ENCODE data around the gene SP140. TPM values are rescaled to one million over a fixed set of nuclear protein-coding genes. Genes with fewer than 3 reads are reported as not detected.

Gene SP140
- polyA plus RNA-seq, 3 donors: 2.5 to 7.3 (median 5.9) TPM

DNA sequence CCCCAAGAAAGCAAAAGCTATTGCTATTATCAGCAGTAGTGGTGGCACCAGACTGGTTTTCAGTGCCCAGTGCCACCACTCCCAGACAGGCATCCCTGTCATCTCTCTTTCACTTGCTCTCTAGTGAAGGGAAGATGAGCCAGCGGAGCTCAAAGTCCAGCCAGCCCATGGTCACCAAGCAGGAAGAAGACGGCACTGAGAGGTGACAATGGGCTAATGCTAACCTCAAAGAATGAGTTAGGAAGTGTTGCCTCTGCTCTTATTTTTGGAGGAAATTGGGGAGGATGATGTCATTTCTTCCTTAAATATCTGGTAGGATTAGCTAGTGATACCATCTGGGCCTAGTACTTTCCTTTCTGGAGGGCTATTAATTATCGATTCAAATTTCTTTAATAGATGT, 1.7 kb downstream of the SP140 start:
- H4K20me1 ChIP-seq (ENCODE audit: insufficient read depth, low read length): no peaks in the 10 kb centered on the region
- H3K27ac ChIP-seq (ENCODE audit: low read depth in 1 of 2, low read length in 2 of 2): no peak overlapping the region
- WGBS (ENCODE audit: insufficient coverage): 60% methylated on average over 1 of the region's 3 CpGs
- Mint-ChIP-seq H3K4me3 (peak overlapping the region in 1 of 2 donors; percentile 17), H3K9me3 (peaks cover 2 to 17% (median 9%) of the 10 kb centered on the region in 7 donors), H3K27me3 (ENCODE audit: low read depth in 3 of 3) (peaks cover 0 to 4% (median 0%) of the 10 kb centered on the region in 3 donors), H3K4me1 (peaks cover 50% of the 10 kb centered on the region), H3K36me3 (peaks cover 3 to 6% of the 10 kb centered on the region in 2 donors), H3K27ac (peak overlapping the region in 2 of 7 donors; percentile 6 to 44)
- no peak overlapping the region for H3K4me3 ChIP-seq (replicated peaks in 1 of 3; ENCODE audit: low read depth in 2 of 3, low read length in 3 of 3)
- H3K79me2 ChIP-seq (ENCODE audit: insufficient read depth, low read length): no peaks in the 10 kb centered on the region
- no peak overlapping the region for H3K4me2 ChIP-seq (replicated peaks; ENCODE audit: extremely low read depth, low read length, poor library complexity, severe bottlenecking)
- H2AFZ ChIP-seq (ENCODE audit: insufficient read depth, low read depth, low read length, poor library complexity, severe bottlenecking): no peak overlapping the region
- H3K9ac ChIP-seq (ENCODE audit: insufficient read depth, low read length, poor library complexity, severe bottlenecking): no peak overlapping the region
- H3K36me3 ChIP-seq (replicated peaks in 1 of 2; ENCODE audit: control insufficient read depth in 1 of 2, insufficient read depth in 2 of 2, low read length in 2 of 2): no peaks in the 10 kb centered on the region
- TF ChIP-seq, protein P1, sequence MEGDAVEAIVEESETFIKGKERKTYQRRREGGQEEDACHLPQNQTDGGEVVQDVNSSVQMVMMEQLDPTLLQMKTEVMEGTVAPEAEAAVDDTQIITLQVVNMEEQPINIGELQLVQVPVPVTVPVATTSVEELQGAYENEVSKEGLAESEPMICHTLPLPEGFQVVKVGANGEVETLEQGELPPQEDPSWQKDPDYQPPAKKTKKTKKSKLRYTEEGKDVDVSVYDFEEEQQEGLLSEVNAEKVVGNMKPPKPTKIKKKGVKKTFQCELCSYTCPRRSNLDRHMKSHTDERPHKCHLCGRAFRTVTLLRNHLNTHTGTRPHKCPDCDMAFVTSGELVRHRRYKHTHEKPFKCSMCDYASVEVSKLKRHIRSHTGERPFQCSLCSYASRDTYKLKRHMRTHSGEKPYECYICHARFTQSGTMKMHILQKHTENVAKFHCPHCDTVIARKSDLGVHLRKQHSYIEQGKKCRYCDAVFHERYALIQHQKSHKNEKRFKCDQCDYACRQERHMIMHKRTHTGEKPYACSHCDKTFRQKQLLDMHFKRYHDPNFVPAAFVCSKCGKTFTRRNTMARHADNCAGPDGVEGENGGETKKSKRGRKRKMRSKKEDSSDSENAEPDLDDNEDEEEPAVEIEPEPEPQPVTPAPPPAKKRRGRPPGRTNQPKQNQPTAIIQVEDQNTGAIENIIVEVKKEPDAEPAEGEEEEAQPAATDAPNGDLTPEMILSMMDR (IDR thresholded peaks at IDR 0.05): no peak
- peaks cover 36 to 47% of the 10 kb centered on the region in 2 donors for H3K4me1 ChIP-seq (ENCODE audit: control insufficient read depth in 1 of 2, insufficient read depth in 2 of 2, low read length in 2 of 2)
- H3K27me3 ChIP-seq (ENCODE audit: control insufficient read depth in 2 of 2, insufficient read depth in 2 of 2, low read length in 2 of 2): no peaks in the 10 kb centered on the region
- intact Hi-C loops (cut with micrococcal nuclease): loop anchor here in 1 of 2 donors (10.0 kb wide), 1 partner anchor 188 kb away; the partner anchor contains the start of gene SP100
- no peak for DNase-seq
- no peaks in the 10 kb centered on the region for H3K9me3 ChIP-seq (replicated peaks in 1 of 2; ENCODE audit: control insufficient read depth in 1 of 2, insufficient read depth in 1 of 2, low read length in 2 of 2)

DNA sequence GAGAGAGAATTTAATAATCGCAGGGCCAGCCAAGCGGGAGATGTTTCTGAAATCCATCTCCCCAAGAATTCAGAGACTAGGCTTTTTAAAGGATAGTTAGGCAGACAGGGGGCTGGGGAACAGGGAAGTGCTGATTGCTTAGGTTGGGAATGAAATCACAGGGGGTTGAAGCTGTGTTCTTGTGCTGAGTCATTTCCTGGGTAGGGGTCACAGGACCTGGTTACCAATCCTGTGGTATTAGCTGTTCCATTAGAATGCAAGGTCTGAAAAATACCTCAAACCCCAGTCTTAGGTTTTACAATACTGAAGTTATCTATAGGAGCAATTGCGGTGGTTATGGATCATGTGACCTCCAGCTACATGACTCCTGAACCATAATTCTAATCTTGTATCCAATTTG, 4.6 kb downstream of the SP140 start:
- H3K79me2 ChIP-seq (ENCODE audit: insufficient read depth, low read length): no peaks in the 10 kb centered on the region
- H3K27ac ChIP-seq (ENCODE audit: low read depth in 1 of 2, low read length in 2 of 2): no peak overlapping the region
- intact Hi-C loops (cut with micrococcal nuclease): no loop called here
- H3K27me3 ChIP-seq (ENCODE audit: control insufficient read depth in 2 of 2, insufficient read depth in 2 of 2, low read length in 2 of 2): no peaks in the 10 kb centered on the region
- no peak overlapping the region for H3K9ac ChIP-seq (ENCODE audit: insufficient read depth, low read length, poor library complexity, severe bottlenecking)
- peaks cover 20 to 22% of the 10 kb centered on the region in 2 donors for H3K4me1 ChIP-seq (ENCODE audit: control insufficient read depth in 1 of 2, insufficient read depth in 2 of 2, low read length in 2 of 2)
- H3K4me1 Mint-ChIP-seq: peaks cover 29% of the 10 kb centered on the region
- no peak overlapping the region for H3K4me2 ChIP-seq (replicated peaks; ENCODE audit: extremely low read depth, low read length, poor library complexity, severe bottlenecking)
- H3K4me3 Mint-ChIP-seq: no peak overlapping the region
- WGBS (ENCODE audit: insufficient coverage): no CpG with 5 or more reads among the region's 3 CpGs
- H3K9me3 ChIP-seq (replicated peaks in 1 of 2; ENCODE audit: control insufficient read depth in 1 of 2, insufficient read depth in 1 of 2, low read length in 2 of 2): no peaks in the 10 kb centered on the region
- H3K36me3 Mint-ChIP-seq: peaks cover 6% of the 10 kb centered on the region in 2 donors
- TF ChIP-seq, protein P1 (IDR thresholded peaks at IDR 0.05): no peak
- H3K27me3 Mint-ChIP-seq (ENCODE audit: low read depth in 3 of 3): peaks cover 0 to 4% (median 0%) of the 10 kb centered on the region in 3 donors
- no peak overlapping the region for H3K4me3 ChIP-seq (replicated peaks in 1 of 3; ENCODE audit: low read depth in 2 of 3, low read length in 3 of 3)
- no peaks in the 10 kb centered on the region for H4K20me1 ChIP-seq (ENCODE audit: insufficient read depth, low read length)
- peak overlapping the region in 1 of 7 donors; percentile 61 for H3K27ac Mint-ChIP-seq
- peaks cover 2 to 19% (median 9%) of the 10 kb centered on the region in 7 donors for H3K9me3 Mint-ChIP-seq
- peak in 2 of 3 donors; percentile 38 to 59 for DNase-seq
- no peak overlapping the region for H2AFZ ChIP-seq (ENCODE audit: insufficient read depth, low read depth, low read length, poor library complexity, severe bottlenecking)
- no peaks in the 10 kb centered on the region for H3K36me3 ChIP-seq (replicated peaks in 1 of 2; ENCODE audit: control insufficient read depth in 1 of 2, insufficient read depth in 2 of 2, low read length in 2 of 2)
